ENCODE data around the gene ABHD6. TPM values are rescaled to one million over a fixed set of nuclear protein-coding genes. Genes with fewer than 3 reads are reported as not detected.

The ABHD6 gene, protein sequence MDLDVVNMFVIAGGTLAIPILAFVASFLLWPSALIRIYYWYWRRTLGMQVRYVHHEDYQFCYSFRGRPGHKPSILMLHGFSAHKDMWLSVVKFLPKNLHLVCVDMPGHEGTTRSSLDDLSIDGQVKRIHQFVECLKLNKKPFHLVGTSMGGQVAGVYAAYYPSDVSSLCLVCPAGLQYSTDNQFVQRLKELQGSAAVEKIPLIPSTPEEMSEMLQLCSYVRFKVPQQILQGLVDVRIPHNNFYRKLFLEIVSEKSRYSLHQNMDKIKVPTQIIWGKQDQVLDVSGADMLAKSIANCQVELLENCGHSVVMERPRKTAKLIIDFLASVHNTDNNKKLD
- total RNA-seq = 8.4 and 14.9 TPM in 2 replicates

DNA sequence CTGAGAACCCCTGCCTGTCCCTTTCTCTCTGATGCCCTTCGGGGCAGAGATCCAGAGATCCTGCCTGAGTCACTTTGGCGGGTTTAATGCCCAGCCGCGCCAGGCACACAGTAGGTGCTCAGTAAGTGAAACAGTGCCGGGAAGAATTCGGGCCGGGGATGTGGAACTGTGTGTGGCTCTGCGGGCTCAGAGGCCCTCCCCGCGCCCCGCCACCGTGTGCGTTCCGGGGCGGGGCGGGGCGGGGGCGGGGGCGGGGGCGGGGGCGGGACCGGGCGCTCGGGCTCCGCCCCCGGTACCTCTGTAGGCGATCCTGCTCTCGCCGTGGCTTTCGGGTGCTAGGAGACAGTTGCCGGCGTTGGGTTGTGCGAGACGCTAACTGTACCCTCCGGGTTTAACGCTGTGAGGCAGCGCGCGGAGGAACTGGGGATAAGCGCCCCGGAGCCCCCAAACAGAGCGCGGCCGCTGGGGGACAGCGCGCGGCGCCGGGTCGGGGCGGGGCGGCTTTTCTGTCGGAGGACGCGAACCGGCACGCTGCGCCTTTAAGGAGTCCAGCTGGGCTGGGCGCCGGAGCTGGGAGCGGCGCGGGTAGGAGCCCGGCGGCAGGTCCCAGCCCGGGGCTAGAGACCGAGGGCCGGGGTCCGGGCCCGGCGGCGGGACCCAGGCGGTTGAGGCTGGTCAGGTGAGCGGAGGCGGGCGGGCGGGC is at the start of gene ABHD6:
ABHD6 (plus strand) TSS at position 555 of the 703 bp plus-strand sequence. CDS start 18,795 bp downstream, outside the sequence.

DNA sequence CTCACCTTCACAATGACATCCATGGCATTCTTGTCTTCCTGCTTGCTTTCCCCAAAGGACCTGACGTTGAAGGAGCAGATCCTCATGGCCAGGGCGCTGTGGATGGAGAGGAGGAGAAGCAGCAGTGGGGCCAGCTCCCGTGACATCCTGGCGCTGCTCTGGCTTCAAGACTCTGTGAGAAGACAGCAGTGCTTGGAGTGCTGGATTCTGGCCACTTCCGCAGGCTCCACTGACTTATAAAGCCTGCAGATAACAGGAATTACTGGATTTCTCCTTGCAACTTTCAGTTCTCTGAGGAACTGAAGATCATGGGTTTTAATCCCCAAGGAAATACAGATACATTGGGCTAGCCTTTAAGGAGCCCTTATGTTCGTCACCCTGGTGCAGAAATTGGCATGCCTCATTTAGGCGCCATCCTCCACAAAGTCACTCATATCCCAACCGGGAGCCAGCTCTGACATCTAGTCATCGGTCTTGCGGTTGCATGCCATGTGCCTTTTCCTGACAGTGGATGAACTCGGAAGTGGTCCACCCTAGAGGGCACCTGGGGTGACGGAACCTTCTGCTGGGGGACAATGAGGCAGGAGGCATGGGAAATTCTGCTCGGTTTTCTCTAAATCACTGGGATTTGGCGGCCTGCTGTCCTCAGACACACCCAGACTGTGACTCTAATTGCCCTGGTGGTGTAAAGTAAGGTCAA is 26.7 kb upstream of the ABHD6 start, which contains the start of gene DNASE1L3:
DNASE1L3 (minus strand) TSS at position 212 of the 700 bp plus-strand sequence; CDS start at position 146, 66 bp downstream.

DNA sequence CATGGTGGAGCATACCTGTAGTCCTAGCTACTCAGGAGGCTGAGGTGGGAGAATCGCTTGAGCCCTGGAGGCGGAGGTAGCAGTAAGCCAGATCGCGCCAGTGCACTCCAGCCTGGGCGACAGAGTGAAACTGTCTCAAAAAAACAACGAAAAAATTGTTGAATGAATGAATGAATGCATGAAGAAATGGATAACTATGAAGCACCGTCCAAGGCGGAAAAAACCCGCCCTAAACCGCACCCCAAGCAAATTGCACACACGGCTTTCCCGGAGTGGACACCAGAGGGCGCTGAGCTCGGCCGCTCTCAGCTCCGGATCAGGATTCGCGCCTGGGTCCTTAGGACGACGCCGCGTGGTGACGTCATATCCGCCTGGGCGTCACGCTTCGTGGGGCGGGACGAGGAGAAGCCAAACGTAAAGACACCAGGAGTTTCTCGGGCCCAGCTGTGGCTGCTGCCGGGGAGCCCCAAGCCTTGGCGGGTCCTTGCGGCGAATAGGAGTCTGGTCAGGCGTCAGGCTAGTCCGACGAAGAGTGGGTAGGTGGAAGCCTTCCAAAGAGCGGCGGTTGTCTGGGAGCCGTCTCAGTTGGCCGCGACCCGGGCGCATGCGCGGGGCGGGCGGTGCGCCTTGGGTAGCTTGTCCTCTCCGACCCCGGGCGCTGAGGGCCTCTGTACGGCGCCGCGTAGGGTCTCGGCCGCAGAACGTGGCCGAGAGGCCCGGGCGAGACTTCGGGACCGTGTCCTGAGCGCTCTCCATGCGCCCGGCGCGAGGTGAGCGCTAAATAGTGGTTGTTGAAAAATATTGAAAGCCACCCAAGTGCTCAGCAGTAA is 68.5 kb downstream of the ABHD6 start, which contains the start of the genes HTD2 and RPP14:
HTD2 (plus strand) TSS at position 639 of the 830 bp plus-strand sequence. CDS start 11,094 bp downstream, outside the sequence.
RPP14 (plus strand) TSS at position 364 of the 830 bp plus-strand sequence. CDS start 4,085 bp downstream, outside the sequence.

DNA sequence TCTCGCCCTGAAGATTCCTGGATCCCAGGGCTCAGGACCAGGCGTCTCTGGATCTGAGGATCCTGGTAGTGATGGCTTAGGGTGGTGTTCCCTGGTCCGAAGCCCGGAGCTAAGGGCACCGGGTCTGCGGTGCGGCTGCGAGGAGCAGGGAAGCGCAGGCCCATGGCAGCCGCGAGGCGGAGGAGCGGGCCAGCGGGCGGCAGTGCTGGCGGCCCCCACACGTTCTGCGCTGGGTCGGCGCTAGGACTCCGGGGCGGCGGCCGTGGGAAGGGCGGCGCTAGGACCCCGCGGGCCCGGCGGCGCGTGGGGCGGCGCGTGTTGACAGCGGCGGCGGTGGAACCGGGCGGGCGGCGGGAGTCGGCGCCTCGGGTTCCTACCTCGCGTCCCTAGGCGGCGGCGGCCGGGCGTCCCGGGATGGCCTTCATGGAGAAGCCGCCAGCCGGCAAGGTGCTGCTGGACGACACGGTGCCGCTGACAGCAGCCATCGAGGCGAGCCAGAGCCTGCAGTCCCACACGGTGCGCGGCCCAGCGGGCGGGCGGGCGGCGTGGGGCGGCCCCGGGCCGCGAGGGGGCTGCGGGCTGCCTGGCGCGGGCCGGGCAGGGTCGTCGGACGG is 95.1 kb downstream of the ABHD6 start, which contains the start of gene PXK:
PXK (plus strand) TSS at position 318 of the 614 bp plus-strand sequence; CDS start at position 415, 97 bp downstream.

Other genes starting within 250 kb of the ABHD6 start
- gene FLNB, start 229.4 kb upstream of the ABHD6 start, total RNA-seq = 105 and 182 TPM in 2 replicates
- gene DNASE1L3, start 26.8 kb upstream of the ABHD6 start, total RNA-seq = 0.19 and 0.56 TPM in 2 replicates
- 11.0 and 19.0 TPM in 2 replicates for gene RPP14, start 68.5 kb downstream of the ABHD6 start, total RNA-seq
- gene HTD2, start 68.7 kb downstream of the ABHD6 start, total RNA-seq = 6.1 and 12.4 TPM in 2 replicates
- gene PXK, start 95.1 kb downstream of the ABHD6 start, total RNA-seq = 14.2 and 32.1 TPM in 2 replicates
- gene PDHB, start 196.0 kb downstream of the ABHD6 start, total RNA-seq = 104 and 146 TPM in 2 replicates